Mesendoderm (in vitro differentiated cells): ENCODE results near the gene RPP14.
"Not testable (repeated sequence)": the region's sequence is repeated elsewhere in the genome, so short reads cannot be mapped to it uniquely, and the experiment has no call there.

ENCODE experiments used
- DNase-seq: peaks from one replicate; pipeline ENCODE4 v3.0.0; 2013
- H2AK5ac ChIP-seq: 2 replicates; pipeline ENCODE4 v1.6.1; 2013; ENCODE audit warnings: low read length, inconsistent platforms
- H2BK120ac ChIP-seq: 2 replicates; pipeline ENCODE4 v1.6.1; 2013; ENCODE audit warnings: low read depth, mild to moderate bottlenecking, low read length, moderate library complexity, mixed read lengths
- H2BK15ac ChIP-seq: replicated peaks from 2 replicates; pipeline ENCODE4 v1.6.1; 2013; ENCODE audit warnings: low read depth, mild to moderate bottlenecking, moderate library complexity
- H2BK5ac ChIP-seq: 2 replicates; pipeline ENCODE4 v1.6.1; 2013; ENCODE audit warnings: low read length, inconsistent platforms
- H3K18ac ChIP-seq: 2 replicates; pipeline ENCODE4 v1.6.1; 2013; ENCODE audit warnings: mild to moderate bottlenecking, low read length, mixed read lengths
- H3K23ac ChIP-seq: one replicate; pipeline ENCODE4 v1.6.1; 2013; ENCODE audit warnings: low read length
- H3K27ac ChIP-seq: 2 replicates; pipeline ENCODE4 v1.5.1; 2013; ENCODE audit warnings: low read depth, mild to moderate bottlenecking, inconsistent platforms, low read length, moderate library complexity
- H3K27me3 ChIP-seq: 2 replicates; pipeline ENCODE4 v1.6.1; 2013; ENCODE audit warnings: low read length, control low read depth, mild to moderate bottlenecking, inconsistent platforms; ENCODE audit not compliant: insufficient read depth, poor library complexity
- H3K36me3 ChIP-seq: 2 replicates; pipeline ENCODE4 v1.6.1; 2013; ENCODE audit warnings: low read length, inconsistent platforms; ENCODE audit not compliant: control insufficient read depth, insufficient read depth
- H3K4ac ChIP-seq: one replicate; pipeline ENCODE4 v1.6.1; 2013; ENCODE audit warnings: low read depth, mild to moderate bottlenecking, low read length, moderate library complexity
- H3K4me1 ChIP-seq: 2 replicates; pipeline ENCODE4 v1.6.1; 2013; ENCODE audit warnings: low read depth, low read length, inconsistent platforms; ENCODE audit not compliant: control insufficient read depth
- H3K4me2 ChIP-seq: 2 replicates; pipeline ENCODE4 v1.6.1; 2013; ENCODE audit warnings: low read length
- H3K4me3 ChIP-seq: 2 replicates; pipeline ENCODE4 v1.5.1; 2013; ENCODE audit warnings: mild to moderate bottlenecking, low read length
- H3K56ac ChIP-seq: one replicate; pipeline ENCODE4 v1.6.1; 2013; ENCODE audit warnings: low read length
- H3K79me1 ChIP-seq: 2 replicates; pipeline ENCODE4 v1.6.1; 2013; ENCODE audit warnings: low read length, inconsistent platforms
- H3K79me2 ChIP-seq: 2 replicates; pipeline ENCODE4 v1.6.1; 2013; ENCODE audit warnings: mild to moderate bottlenecking, low read length; ENCODE audit not compliant: control insufficient read depth, insufficient read depth
- H3K9ac ChIP-seq: 2 replicates; pipeline ENCODE4 v1.6.1; 2013; ENCODE audit warnings: low read length, inconsistent platforms
- H4K5ac ChIP-seq: one replicate; pipeline ENCODE4 v1.6.1; 2013; ENCODE audit warnings: low read length
- H4K8ac ChIP-seq: one replicate; pipeline ENCODE4 v1.6.1; 2013; ENCODE audit warnings: low read depth, mild to moderate bottlenecking, control low read depth, low read length, moderate library complexity
- WGBS: extraction: QIAGEN DNeasy Blood & Tissue Kit; methylation state at CpG from one replicate; pipeline ENCODE4 v1.1.7; 2013; ENCODE audit warnings: low lambda C conversion rate, missing lambda C conversion rate; ENCODE audit not compliant: insufficient coverage; ENCODE audit errors: extremely low coverage; 5-methylcytosine and 5-hydroxymethylcytosine counted together

RPP14 gene

GRCh38 chr3:58288011-58288728, 17.9 kb upstream of the RPP14 start:
- Histone ChIP-seq H3K18ac (no peak overlapping the region), H3K23ac (no peak overlapping the region), H3K27me3 (no peaks in the 10 kb centered on the region), H3K9ac (no peak overlapping the region), H3K56ac (no peak overlapping the region), H2BK15ac (no peak overlapping the region), H2BK120ac (no peak overlapping the region), H4K5ac (no peak overlapping the region), H4K8ac (no peak overlapping the region), H3K79me2 (no peaks in the 10 kb centered on the region), H3K4me1 (no peaks in the 10 kb centered on the region), H3K4ac (no peak overlapping the region), H3K4me3 (no peak overlapping the region), H3K4me2 (no peak overlapping the region), H2BK5ac (no peak overlapping the region), H2AK5ac (no peak overlapping the region), H3K79me1 (no peaks in the 10 kb centered on the region), H3K36me3 (no peaks in the 10 kb centered on the region), H3K27ac (no peak overlapping the region)
- DNase-seq = no peak
- WGBS = no CpG with 5 or more reads among the region's 4 CpGs

- not testable (repeated sequence) for H2BK120ac ChIP-seq, H3K79me2 ChIP-seq, H3K9ac ChIP-seq, H3K27me3 ChIP-seq, H3K56ac ChIP-seq, H3K4me3 ChIP-seq, H3K4me1 ChIP-seq, H3K79me1 ChIP-seq, H3K18ac ChIP-seq, H3K4me2 ChIP-seq, H3K23ac ChIP-seq, H2AK5ac ChIP-seq, H4K5ac ChIP-seq, H3K27ac ChIP-seq, H3K4ac ChIP-seq, H3K36me3 ChIP-seq, DNase-seq, H2BK5ac ChIP-seq, H2BK15ac ChIP-seq, H4K8ac ChIP-seq
- WGBS = no CpG with 5 or more reads among the region's 4 CpGs
Measured at GRCh38 chr3:58288964-58289613, 17.0 kb upstream of the RPP14 start.

- not testable (repeated sequence) for H3K9ac ChIP-seq, H3K4me2 ChIP-seq, H3K4me1 ChIP-seq, H2BK120ac ChIP-seq, H3K27ac ChIP-seq, H2AK5ac ChIP-seq, H3K18ac ChIP-seq, H3K79me1 ChIP-seq, H3K23ac ChIP-seq, H3K27me3 ChIP-seq, H3K79me2 ChIP-seq, H3K56ac ChIP-seq, H2BK5ac ChIP-seq, H3K4me3 ChIP-seq, DNase-seq, H2BK15ac ChIP-seq, H4K5ac ChIP-seq, H3K36me3 ChIP-seq, H4K8ac ChIP-seq, H3K4ac ChIP-seq
- WGBS = no CpG with 5 or more reads among the region's 33 CpGs
Measured at GRCh38 chr3:58290446-58290845, 15.6 kb upstream of the RPP14 start.

GRCh38 chr3:58291671-58292338, 14.2 kb upstream of the RPP14 start:
- no peaks in the 10 kb centered on the region for H3K27me3 ChIP-seq
- no peak overlapping the region for H4K5ac ChIP-seq
- no peaks in the 10 kb centered on the region for H3K36me3 ChIP-seq
- no peak for DNase-seq
- H3K4me2 ChIP-seq = no peak overlapping the region
- H3K4ac ChIP-seq = no peak overlapping the region
- H3K4me3 ChIP-seq = no peak overlapping the region
- no peak overlapping the region for H3K23ac ChIP-seq
- H3K79me1 ChIP-seq = no peaks in the 10 kb centered on the region
- no peaks in the 10 kb centered on the region for H3K79me2 ChIP-seq
- H2BK5ac ChIP-seq = no peak overlapping the region
- no peak overlapping the region for H2BK15ac ChIP-seq
- H3K56ac ChIP-seq = no peak overlapping the region
- no peak overlapping the region for H2AK5ac ChIP-seq
- WGBS = no CpG with 5 or more reads among the region's 9 CpGs
- no peak overlapping the region for H3K18ac ChIP-seq
- no peak overlapping the region for H3K9ac ChIP-seq
- no peak overlapping the region for H4K8ac ChIP-seq
- no peak overlapping the region for H3K27ac ChIP-seq
- no peaks in the 10 kb centered on the region for H3K4me1 ChIP-seq
- H2BK120ac ChIP-seq = no peak overlapping the region

- Histone ChIP-seq H2BK5ac (no peak overlapping the region), H3K27me3 (no peaks in the 10 kb centered on the region), H3K9ac (no peak overlapping the region), H2BK120ac (no peak overlapping the region), H4K5ac (no peak overlapping the region), H3K27ac (no peak overlapping the region), H3K79me1 (no peaks in the 10 kb centered on the region), H3K4me1 (no peaks in the 10 kb centered on the region), H2AK5ac (no peak overlapping the region), H3K4me2 (no peak overlapping the region), H3K18ac (no peak overlapping the region), H4K8ac (no peak overlapping the region), H3K4ac (no peak overlapping the region), H3K23ac (no peak overlapping the region), H3K79me2 (no peaks in the 10 kb centered on the region), H2BK15ac (no peak overlapping the region), H3K36me3 (no peaks in the 10 kb centered on the region), H3K56ac (no peak overlapping the region), H3K4me3 (no peak overlapping the region)
- no CpG with 5 or more reads among the region's 10 CpGs for WGBS
- no peak for DNase-seq
Measured at GRCh38 chr3:58292866-58293265, 13.2 kb upstream of the RPP14 start.
